ENCODE data around the gene CHMP6. TPM values are rescaled to one million over a fixed set of nuclear protein-coding genes. Genes with fewer than 3 reads are reported as not detected.

The CHMP6 gene
- total RNA-seq, 2 experiments from 2014 or later: 30.3 to 31.6 TPM

GRCh38 chr17:81046770-81047359 is 55.2 kb downstream of the CHMP6 start:
- Mint-ChIP-seq H3K27me3 (no peaks in the 10 kb centered on the region), H3K27ac (no peak overlapping the region), H3K4me1 (peaks cover 7% of the 10 kb centered on the region), H3K36me3 (ENCODE audit: low read depth) (no peaks in the 10 kb centered on the region), H3K4me3 (no peak overlapping the region), H3K9me3 (no peaks in the 10 kb centered on the region)
- DNase-seq: no peak
- POLR2A ChIA-PET: no interaction called here
- CTCF ChIA-PET: no interaction called here

GRCh38 chr17:81048827-81049371 is 57.3 kb downstream of the CHMP6 start:
- Mint-ChIP-seq H3K9me3 (no peaks in the 10 kb centered on the region), H3K36me3 (ENCODE audit: low read depth) (no peaks in the 10 kb centered on the region), H3K27me3 (no peaks in the 10 kb centered on the region), H3K27ac (no peak overlapping the region), H3K4me1 (peaks cover 7% of the 10 kb centered on the region), H3K4me3 (no peak overlapping the region)
- no peak for DNase-seq
- ChIA-PET POLR2A (interaction anchor here (0.6 to 1.1 kb wide), 3 partner anchors 45 to 426 kb away, joined by 3 read pairs; no protein-coding TSS in a partner anchor), CTCF (interaction anchor here (1.7 kb wide), 1 partner anchor 25 kb away, joined by 5 read pairs; no protein-coding TSS in a partner anchor)

GRCh38 chr17:81049372-81049911 is 57.8 kb downstream of the CHMP6 start:
- no peak for DNase-seq
- Mint-ChIP-seq H3K4me3 (no peak overlapping the region), H3K4me1 (peaks cover 7% of the 10 kb centered on the region), H3K27ac (no peak overlapping the region), H3K36me3 (ENCODE audit: low read depth) (no peaks in the 10 kb centered on the region), H3K27me3 (no peaks in the 10 kb centered on the region), H3K9me3 (no peaks in the 10 kb centered on the region)
- POLR2A ChIA-PET: interaction anchor here (0.6 to 1.1 kb wide), 3 partner anchors 44 to 427 kb away, joined by 3 read pairs; no protein-coding TSS in a partner anchor
- CTCF ChIA-PET: interaction anchor here (1.7 kb wide), 1 partner anchor 26 kb away, joined by 5 read pairs; no protein-coding TSS in a partner anchor

Other genes with a start within 250 kb of the CHMP6 start
- gene BAIAP2, start 43.3 kb downstream of the CHMP6 start, total RNA-seq: 1 to 10 TPM; 1.5 to 2.4 TPM
- not detected for gene PVALEF, start 173.7 kb downstream of the CHMP6 start, total RNA-seq
- 1 to 10 TPM; 1.1 to 1.8 TPM for gene AATK, start 174.4 kb downstream of the CHMP6 start, total RNA-seq
- gene CEP131, start 231.1 kb downstream of the CHMP6 start, total RNA-seq: 10 to 100 TPM; 10.1 to 11.6 TPM
- 10 to 100 TPM; 55.0 to 55.4 TPM for gene TEPSIN, start 247.2 kb downstream of the CHMP6 start, total RNA-seq
- 10 to 100 TPM; 27.8 to 33.5 TPM for gene NDUFAF8, start 247.5 kb downstream of the CHMP6 start, total RNA-seq